22Rv1 (cell line): Measurements from ENCODE around the gene TREML2.

Experiments
- H3K27ac ChIP-seq: fragments of 450-650 bp; 2 replicates; pipeline ENCODE4 v1.5.1; 2017
- ZFX ChIP-seq: fragments of 450-650 bp; IDR thresholded peaks from 2 replicates; pipeline ENCODE4 v1.6.1; 2017; ENCODE audit warnings: antibody characterized with exemption, borderline replicate concordance
- TF ChIP-seq, protein P1 (sequence below): fragments of 450-650 bp; IDR thresholded peaks from 2 replicates; pipeline ENCODE4 v1.5.1; 2017; ENCODE audit warnings: mild to moderate bottlenecking

The TREML2 gene

DNA sequence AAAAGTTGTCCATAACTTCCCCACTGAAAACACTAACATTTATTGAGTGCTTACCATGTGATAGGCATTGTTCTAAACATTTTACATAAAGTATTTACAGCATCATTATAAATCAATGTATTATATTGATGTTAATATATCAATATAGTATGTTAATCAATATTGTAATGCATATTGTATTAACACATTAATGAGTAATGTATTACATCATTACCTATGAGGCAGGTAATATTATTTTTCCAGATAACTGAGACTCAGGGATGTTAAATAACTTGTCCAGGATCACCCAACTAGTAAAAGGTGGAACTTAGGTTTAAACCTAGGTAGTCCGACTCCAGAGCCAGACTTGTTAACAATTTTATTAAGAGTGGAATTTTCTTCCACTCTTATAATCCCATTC, 25.9 kb downstream of the TREML2 start:
- TF ChIP-seq, protein P1, sequence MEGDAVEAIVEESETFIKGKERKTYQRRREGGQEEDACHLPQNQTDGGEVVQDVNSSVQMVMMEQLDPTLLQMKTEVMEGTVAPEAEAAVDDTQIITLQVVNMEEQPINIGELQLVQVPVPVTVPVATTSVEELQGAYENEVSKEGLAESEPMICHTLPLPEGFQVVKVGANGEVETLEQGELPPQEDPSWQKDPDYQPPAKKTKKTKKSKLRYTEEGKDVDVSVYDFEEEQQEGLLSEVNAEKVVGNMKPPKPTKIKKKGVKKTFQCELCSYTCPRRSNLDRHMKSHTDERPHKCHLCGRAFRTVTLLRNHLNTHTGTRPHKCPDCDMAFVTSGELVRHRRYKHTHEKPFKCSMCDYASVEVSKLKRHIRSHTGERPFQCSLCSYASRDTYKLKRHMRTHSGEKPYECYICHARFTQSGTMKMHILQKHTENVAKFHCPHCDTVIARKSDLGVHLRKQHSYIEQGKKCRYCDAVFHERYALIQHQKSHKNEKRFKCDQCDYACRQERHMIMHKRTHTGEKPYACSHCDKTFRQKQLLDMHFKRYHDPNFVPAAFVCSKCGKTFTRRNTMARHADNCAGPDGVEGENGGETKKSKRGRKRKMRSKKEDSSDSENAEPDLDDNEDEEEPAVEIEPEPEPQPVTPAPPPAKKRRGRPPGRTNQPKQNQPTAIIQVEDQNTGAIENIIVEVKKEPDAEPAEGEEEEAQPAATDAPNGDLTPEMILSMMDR = no peak
- no peak for TF ChIP-seq ZFX
- H3K27ac ChIP-seq = no peak overlapping the region

DNA sequence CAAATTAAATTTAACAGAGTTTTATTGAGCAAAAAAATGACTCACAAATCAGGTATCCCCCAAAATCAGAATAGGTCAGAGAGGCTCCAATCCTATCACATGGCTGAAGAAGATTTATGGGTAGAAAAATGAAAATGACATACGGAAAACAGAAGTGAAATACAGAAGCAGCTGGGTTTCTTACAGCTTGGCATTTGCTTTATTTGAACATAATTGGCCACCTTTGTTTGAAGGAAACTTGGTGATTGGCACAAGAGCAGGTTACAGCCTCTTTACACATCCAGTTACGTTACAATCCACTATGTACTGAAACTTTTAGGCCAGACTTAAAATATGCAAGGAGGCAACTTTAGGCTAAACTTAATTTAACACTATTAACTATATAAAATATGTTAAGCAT, 26.3 kb downstream of the TREML2 start:
- TF ChIP-seq, protein P1 = no peak
- TF ChIP-seq ZFX = no peak

DNA sequence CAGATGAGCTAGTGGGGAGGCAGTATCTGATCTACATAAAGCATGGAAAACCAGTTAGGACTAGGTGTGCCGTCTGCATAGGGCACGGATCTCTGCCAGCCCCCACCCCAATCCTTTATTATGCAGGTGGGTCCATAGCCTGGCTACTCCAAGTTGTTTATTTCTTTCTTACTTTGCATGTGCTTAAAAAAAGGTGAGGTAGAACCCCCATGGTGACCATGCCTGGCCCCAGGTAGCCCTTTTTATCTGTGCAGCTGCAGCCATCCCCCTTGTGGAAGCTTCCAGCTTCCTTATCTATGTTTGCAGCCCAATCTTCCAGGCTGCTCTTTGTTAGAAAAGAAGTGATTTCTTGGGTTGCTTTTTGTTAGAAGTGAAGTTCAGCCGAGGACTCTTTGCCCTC, 29.0 kb downstream of the TREML2 start:
- no peak for TF ChIP-seq ZFX
- TF ChIP-seq, protein P1 = no peak
- H3K27ac ChIP-seq = no peak overlapping the region

More for the DNA sequence above, 26.3 kb downstream of the TREML2 start:
- H3K27ac ChIP-seq = no peak overlapping the region

DNA sequence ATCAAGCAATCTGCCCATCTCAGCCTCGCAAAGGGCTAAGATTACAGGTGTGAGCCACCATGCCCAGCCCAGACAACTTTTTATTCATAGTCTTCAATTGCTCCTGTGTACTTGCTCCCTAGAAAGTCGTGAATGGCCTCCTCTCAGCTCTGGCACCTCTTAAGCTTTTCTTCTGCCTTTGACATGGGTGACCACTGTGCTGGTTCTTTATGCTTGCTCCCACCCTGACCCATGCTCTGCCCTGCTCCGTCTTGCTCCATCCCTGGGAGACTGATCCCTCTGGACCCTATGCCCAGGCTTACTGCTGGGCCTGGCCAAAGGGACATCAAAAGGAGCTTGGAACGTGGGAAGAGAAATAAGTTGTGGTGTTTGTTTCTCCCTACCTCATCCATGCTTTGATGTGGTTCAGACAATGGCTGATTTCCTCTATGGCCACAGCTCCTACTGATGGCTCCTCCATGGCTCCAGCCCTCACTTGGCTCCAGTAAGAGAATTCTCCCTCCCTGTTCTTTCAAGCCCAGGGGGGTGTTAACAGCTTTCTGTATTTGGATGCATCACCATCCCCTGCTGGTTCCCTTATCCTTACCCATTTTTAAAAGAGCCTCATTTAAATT, 30.3 kb downstream of the TREML2 start:
- TF ChIP-seq, protein P1 = no peak
- TF ChIP-seq ZFX = no peak
- H3K27ac ChIP-seq = no peak overlapping the region

DNA sequence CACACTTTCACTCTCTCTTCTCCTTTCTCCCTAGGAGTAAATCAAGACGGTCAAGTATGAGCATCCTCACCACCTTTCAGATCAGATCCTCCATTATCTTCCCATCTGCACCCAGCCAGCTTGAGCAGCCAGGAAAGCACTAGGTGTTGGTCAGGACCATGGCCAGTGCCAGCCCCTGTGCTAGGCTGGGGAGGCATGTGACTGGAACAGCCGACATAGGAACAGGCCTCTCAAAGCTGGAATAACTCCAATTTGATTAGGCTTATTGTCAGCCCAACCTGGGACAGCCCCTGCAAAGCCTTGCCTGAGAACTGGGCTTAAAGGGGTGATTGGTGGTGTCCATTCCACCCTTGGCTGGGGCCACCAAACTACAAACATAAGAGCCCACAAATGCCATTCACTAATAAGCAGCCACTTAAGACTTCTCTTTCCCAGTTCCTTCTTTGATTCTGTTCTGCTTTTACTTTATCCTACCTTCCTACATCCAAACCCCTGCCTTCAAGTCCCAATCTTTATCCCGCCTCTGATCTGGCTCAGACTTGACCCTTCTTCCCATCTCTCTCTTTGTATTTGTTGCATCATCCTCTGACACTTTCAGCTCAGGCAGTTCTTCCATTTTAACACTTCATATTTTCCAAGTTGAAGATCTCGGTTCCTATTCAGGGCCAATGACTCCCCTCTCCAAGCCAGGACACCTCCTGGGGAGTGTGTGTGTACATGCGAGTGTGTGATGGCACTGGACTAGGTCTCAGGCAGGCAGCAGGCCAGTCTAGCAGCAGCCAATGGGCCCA, 33.6 kb downstream of the TREML2 start:
- no peak overlapping the region for H3K27ac ChIP-seq
- TF ChIP-seq ZFX = no peak
- TF ChIP-seq, protein P1 = no peak

DNA sequence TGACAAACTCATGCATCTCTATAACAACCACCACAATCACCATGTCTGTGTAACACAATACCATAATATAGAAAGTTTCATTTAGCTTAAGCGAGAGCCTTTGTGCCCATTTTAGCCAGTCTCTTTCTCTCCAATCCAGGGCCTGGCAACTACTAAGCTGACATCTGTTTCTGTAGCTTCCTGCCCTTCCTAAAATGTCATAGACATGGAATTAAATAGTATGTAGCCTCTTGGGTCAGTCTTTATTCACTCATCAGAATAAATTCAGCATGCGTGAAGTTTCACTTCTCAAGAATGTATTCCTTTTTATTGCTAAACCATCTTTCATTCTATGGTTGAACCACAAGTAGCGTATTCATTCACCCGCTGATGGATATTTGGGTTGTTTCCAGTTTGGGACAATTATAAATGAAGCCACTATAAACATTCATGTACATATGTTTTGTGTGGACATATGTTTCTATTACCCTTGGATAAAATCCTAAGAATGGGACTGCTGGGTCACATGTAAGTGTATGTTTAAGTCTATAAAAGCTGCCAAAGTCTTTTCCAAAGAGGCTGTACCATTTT, 36.3 kb downstream of the TREML2 start:
- no peak overlapping the region for H3K27ac ChIP-seq
- no peak for TF ChIP-seq ZFX
- TF ChIP-seq, protein P1 = no peak

DNA sequence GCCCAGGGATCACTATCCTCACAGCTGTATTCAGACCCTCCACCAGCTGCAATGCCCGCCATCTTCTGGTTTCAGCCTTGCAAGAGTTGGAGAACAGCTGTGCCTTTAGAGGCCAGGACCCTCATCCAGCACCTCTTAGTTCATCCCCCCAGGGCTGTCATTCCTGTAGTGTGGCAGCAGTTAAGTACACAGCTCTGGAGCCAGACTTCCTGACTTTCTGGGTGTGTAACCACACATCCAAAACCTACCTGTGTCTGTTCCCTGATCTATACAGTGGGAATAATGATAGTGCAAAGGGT, 37.6 kb downstream of the TREML2 start:
- no peak overlapping the region for H3K27ac ChIP-seq

More for the DNA sequence above, 37.6 kb downstream of the TREML2 start:
- TF ChIP-seq, protein P1 = no peak
- TF ChIP-seq ZFX = no peak
